Epithelial cell of esophagus (primary cell): ENCODE results near the gene FHIT.

Experiments used
- DNase-seq: peaks from one replicate; pipeline ENCODE4 v3.0.0; 2010; ENCODE audit warnings: low read depth
- H3K4me3 ChIP-seq: 2 replicates; pipeline ENCODE4 v1.5.1; 2011; ENCODE audit warnings: mild to moderate bottlenecking, low read length, control low read depth
- TF ChIP-seq, protein P1 (sequence below): IDR thresholded peaks from 2 replicates; pipeline ENCODE4 v1.5.1; 2011; ENCODE audit warnings: low read depth, mild to moderate bottlenecking, low read length, control low read depth, inconsistent platforms; ENCODE audit not compliant: insufficient read depth; ENCODE audit errors: missing control alignments

The FHIT gene

GRCh38 chr3:59963676-59964075 is 1287.6 kb downstream of the FHIT start:
- TF ChIP-seq, protein P1, sequence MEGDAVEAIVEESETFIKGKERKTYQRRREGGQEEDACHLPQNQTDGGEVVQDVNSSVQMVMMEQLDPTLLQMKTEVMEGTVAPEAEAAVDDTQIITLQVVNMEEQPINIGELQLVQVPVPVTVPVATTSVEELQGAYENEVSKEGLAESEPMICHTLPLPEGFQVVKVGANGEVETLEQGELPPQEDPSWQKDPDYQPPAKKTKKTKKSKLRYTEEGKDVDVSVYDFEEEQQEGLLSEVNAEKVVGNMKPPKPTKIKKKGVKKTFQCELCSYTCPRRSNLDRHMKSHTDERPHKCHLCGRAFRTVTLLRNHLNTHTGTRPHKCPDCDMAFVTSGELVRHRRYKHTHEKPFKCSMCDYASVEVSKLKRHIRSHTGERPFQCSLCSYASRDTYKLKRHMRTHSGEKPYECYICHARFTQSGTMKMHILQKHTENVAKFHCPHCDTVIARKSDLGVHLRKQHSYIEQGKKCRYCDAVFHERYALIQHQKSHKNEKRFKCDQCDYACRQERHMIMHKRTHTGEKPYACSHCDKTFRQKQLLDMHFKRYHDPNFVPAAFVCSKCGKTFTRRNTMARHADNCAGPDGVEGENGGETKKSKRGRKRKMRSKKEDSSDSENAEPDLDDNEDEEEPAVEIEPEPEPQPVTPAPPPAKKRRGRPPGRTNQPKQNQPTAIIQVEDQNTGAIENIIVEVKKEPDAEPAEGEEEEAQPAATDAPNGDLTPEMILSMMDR, result no peak
- DNase-seq, result no peak
- no peak overlapping the region for H3K4me3 ChIP-seq

DNA sequence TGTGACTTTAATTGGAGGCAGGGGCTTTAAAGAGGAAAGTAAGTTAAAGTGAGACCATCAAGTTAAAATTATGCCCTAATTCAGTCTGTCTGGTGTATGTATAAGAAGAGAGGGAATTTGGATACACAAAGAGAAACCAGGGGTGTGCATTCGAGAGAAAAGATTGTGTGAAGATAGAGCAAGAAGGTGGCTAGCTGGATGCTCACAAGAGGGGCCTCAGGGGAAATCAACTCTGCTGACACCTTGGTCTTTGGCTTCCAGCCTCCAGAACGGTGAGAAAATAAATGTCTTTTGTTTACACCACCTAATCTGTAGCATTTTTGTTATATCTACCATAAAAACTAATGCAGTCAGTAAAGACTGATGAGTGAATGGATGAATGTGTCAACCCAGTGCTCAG is 1294.1 kb downstream of the FHIT start:
- DNase-seq, result no peak
- TF ChIP-seq, protein P1, result no peak
- H3K4me3 ChIP-seq, result no peak overlapping the region

DNA sequence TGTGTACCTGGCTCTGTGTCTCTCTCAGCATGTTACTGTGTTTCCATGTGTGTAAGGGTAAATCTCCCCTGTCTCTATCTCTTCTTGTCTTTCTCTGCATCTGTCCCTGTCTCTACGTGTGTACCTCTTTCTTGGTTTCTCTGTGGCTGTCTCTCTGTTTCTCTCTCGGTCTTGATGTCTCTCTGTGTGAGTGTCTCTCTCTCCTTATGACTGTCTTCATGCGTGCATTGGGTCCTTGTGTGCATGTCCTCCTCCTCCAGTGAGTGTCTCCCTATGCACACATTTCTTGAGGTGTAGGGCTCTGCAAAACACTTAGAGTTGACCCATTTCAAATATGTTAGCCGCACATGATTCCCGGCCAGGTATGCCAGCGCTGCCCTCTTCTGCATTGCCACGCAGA is 1298.1 kb downstream of the FHIT start:
- no peak for DNase-seq
- TF ChIP-seq, protein P1, result no peak
- no peak overlapping the region for H3K4me3 ChIP-seq

GRCh38 chr3:59949311-59949710 is 1301.9 kb downstream of the FHIT start:
- no peak overlapping the region for H3K4me3 ChIP-seq
- TF ChIP-seq, protein P1, result no peak
- DNase-seq, result no peak

- DNase-seq, result no peak
- TF ChIP-seq, protein P1, result no peak
Measured at GRCh38 chr3:59946401-59946800, 1304.9 kb downstream of the FHIT start.

DNA sequence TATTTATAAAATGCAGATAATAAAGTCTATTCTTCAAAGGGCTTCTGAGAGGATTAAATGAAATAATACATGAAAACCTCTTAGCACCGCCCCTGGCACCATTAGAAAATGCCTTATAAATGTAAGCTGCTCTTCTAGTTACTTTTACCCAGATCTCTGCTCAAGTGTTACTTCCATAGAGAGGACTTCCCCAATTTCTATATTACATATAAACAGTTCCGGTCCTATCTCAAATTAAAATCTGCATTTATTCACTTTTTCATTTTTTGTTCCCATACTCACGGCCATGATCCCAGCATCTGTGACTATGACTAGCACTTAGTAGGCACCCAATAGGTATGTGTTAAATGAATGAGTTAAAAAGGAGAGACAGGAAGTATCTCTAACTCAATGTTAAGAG is 1310.5 kb downstream of the FHIT start:
- no peak overlapping the region for H3K4me3 ChIP-seq
- DNase-seq, result no peak
- TF ChIP-seq, protein P1, result no peak

More at GRCh38 chr3:59946401-59946800, 1304.9 kb downstream of the FHIT start:
- H3K4me3 ChIP-seq, result no peak overlapping the region

- TF ChIP-seq, protein P1, result no peak
- no peak for DNase-seq
- no peak overlapping the region for H3K4me3 ChIP-seq
Measured at GRCh38 chr3:59939826-59940426, 1311.3 kb downstream of the FHIT start.
